ENCODE results near the gene SRRM5. TPM values are rescaled to one million over a fixed set of nuclear protein-coding genes. Genes with fewer than 3 reads are reported as not detected.

The SRRM5 gene
- total and polyA plus RNA-seq, 2 of the 13 experiments (the other 11 are each of a cell fraction or from before 2014, with no cell fraction given) = 0.11 to 0.16 TPM

DNA sequence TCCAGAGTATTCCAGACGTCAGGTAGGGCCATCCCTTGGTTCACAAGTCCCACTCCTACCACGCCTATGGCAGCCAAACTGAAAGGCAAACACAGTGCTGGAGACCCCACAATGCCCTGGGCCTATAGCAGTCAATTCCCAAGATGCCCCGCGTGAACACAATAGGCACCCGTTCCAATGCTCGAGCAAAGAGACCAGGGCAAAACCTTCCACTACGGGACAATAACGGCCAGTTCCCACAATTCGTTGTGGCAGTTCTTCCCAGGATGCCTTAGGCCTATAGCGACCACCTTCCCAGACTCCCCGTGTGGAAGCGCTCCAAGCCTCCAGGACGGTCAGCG lies 7.0 kb downstream of the SRRM5 start (continued):
- TF ChIP-seq KDM2A (CRISPR knock-in tag; IDR thresholded peaks at IDR 0.05; ENCODE audit: borderline replicate concordance, low read depth) (0 out of 2 replicates have a peak, but pooled peaks have one; percentile 10), NFYB (CRISPR knock-in tag; IDR thresholded peaks at IDR 0.05) (peak; percentile 3; the same call in 1 of the 2 replicates), ZNF605 (CRISPR knock-in tag; IDR thresholded peaks at IDR 0.05) (peak; percentile 77; the same call in 1 of the 2 replicates), MTF1 (CRISPR knock-in tag; IDR thresholded peaks at IDR 0.05) (no peak), CHD4 (IDR thresholded peaks at IDR 0.05; ENCODE audit: borderline replicate concordance, low read length) (peak; percentile 43; the same call in 1 of the 2 replicates), CREB1 (IDR thresholded peaks at IDR 0.05) (no peak), CREB1 (CRISPR knock-in tag; IDR thresholded peaks at IDR 0.05) (peak; percentile 65), ZMAT3 (CRISPR knock-in tag; conservative IDR thresholded peaks at IDR 0.05) (0 out of 2 replicates have a peak, but pooled peaks have one; percentile 15), ZKSCAN5 (CRISPR knock-in tag; IDR thresholded peaks at IDR 0.05) (no peak), SP140L (CRISPR knock-in tag; IDR thresholded peaks at IDR 0.05; ENCODE audit: borderline replicate concordance) (no peak)
- TF ChIP-seq, protein P1, sequence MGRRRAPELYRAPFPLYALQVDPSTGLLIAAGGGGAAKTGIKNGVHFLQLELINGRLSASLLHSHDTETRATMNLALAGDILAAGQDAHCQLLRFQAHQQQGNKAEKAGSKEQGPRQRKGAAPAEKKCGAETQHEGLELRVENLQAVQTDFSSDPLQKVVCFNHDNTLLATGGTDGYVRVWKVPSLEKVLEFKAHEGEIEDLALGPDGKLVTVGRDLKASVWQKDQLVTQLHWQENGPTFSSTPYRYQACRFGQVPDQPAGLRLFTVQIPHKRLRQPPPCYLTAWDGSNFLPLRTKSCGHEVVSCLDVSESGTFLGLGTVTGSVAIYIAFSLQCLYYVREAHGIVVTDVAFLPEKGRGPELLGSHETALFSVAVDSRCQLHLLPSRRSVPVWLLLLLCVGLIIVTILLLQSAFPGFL (CRISPR knock-in tag; IDR thresholded peaks at IDR 0.05) = no peak
- TF ChIP-seq, protein P2, sequence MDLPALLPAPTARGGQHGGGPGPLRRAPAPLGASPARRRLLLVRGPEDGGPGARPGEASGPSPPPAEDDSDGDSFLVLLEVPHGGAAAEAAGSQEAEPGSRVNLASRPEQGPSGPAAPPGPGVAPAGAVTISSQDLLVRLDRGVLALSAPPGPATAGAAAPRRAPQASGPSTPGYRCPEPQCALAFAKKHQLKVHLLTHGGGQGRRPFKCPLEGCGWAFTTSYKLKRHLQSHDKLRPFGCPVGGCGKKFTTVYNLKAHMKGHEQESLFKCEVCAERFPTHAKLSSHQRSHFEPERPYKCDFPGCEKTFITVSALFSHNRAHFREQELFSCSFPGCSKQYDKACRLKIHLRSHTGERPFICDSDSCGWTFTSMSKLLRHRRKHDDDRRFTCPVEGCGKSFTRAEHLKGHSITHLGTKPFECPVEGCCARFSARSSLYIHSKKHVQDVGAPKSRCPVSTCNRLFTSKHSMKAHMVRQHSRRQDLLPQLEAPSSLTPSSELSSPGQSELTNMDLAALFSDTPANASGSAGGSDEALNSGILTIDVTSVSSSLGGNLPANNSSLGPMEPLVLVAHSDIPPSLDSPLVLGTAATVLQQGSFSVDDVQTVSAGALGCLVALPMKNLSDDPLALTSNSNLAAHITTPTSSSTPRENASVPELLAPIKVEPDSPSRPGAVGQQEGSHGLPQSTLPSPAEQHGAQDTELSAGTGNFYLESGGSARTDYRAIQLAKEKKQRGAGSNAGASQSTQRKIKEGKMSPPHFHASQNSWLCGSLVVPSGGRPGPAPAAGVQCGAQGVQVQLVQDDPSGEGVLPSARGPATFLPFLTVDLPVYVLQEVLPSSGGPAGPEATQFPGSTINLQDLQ (CRISPR knock-in tag; IDR thresholded peaks at IDR 0.05) = no peak
- TF ChIP-seq, protein P3, sequence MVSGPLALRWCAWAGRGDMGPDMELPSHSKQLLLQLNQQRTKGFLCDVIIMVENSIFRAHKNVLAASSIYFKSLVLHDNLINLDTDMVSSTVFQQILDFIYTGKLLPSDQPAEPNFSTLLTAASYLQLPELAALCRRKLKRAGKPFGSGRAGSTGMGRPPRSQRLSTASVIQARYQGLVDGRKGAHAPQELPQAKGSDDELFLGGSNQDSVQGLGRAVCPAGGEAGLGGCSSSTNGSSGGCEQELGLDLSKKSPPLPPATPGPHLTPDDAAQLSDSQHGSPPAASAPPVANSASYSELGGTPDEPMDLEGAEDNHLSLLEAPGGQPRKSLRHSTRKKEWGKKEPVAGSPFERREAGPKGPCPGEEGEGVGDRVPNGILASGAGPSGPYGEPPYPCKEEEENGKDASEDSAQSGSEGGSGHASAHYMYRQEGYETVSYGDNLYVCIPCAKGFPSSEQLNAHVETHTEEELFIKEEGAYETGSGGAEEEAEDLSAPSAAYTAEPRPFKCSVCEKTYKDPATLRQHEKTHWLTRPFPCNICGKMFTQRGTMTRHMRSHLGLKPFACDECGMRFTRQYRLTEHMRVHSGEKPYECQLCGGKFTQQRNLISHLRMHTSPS (CRISPR knock-in tag; IDR thresholded peaks at IDR 0.05; ENCODE audit: low read depth) = no peak; the same call in 1 of the 2 replicates
- TF ChIP-seq, protein P4, sequence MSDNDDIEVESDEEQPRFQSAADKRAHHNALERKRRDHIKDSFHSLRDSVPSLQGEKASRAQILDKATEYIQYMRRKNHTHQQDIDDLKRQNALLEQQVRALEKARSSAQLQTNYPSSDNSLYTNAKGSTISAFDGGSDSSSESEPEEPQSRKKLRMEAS (IDR thresholded peaks at IDR 0.05) = peak; percentile 55; the same call in 1 of the 2 replicates
- TF ChIP-seq, protein P5, sequence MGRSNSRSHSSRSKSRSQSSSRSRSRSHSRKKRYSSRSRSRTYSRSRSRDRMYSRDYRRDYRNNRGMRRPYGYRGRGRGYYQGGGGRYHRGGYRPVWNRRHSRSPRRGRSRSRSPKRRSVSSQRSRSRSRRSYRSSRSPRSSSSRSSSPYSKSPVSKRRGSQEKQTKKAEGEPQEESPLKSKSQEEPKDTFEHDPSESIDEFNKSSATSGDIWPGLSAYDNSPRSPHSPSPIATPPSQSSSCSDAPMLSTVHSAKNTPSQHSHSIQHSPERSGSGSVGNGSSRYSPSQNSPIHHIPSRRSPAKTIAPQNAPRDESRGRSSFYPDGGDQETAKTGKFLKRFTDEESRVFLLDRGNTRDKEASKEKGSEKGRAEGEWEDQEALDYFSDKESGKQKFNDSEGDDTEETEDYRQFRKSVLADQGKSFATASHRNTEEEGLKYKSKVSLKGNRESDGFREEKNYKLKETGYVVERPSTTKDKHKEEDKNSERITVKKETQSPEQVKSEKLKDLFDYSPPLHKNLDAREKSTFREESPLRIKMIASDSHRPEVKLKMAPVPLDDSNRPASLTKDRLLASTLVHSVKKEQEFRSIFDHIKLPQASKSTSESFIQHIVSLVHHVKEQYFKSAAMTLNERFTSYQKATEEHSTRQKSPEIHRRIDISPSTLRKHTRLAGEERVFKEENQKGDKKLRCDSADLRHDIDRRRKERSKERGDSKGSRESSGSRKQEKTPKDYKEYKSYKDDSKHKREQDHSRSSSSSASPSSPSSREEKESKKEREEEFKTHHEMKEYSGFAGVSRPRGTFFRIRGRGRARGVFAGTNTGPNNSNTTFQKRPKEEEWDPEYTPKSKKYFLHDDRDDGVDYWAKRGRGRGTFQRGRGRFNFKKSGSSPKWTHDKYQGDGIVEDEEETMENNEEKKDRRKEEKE (IDR thresholded peaks at IDR 0.05) = no peak
- TF ChIP-seq, protein P6, sequence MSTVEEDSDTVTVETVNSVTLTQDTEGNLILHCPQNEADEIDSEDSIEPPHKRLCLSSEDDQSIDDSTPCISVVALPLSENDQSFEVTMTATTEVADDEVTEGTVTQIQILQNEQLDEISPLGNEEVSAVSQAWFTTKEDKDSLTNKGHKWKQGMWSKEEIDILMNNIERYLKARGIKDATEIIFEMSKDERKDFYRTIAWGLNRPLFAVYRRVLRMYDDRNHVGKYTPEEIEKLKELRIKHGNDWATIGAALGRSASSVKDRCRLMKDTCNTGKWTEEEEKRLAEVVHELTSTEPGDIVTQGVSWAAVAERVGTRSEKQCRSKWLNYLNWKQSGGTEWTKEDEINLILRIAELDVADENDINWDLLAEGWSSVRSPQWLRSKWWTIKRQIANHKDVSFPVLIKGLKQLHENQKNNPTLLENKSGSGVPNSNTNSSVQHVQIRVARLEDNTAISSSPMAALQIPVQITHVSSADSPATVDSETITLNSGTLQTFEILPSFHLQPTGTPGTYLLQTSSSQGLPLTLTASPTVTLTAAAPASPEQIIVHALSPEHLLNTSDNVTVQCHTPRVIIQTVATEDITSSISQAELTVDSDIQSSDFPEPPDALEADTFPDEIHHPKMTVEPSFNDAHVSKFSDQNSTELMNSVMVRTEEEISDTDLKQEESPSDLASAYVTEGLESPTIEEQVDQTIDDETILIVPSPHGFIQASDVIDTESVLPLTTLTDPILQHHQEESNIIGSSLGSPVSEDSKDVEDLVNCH (CRISPR knock-in tag; IDR thresholded peaks at IDR 0.05) = peak; percentile 76; the same call in 1 of the 2 replicates
- TF ChIP-seq, protein P7, sequence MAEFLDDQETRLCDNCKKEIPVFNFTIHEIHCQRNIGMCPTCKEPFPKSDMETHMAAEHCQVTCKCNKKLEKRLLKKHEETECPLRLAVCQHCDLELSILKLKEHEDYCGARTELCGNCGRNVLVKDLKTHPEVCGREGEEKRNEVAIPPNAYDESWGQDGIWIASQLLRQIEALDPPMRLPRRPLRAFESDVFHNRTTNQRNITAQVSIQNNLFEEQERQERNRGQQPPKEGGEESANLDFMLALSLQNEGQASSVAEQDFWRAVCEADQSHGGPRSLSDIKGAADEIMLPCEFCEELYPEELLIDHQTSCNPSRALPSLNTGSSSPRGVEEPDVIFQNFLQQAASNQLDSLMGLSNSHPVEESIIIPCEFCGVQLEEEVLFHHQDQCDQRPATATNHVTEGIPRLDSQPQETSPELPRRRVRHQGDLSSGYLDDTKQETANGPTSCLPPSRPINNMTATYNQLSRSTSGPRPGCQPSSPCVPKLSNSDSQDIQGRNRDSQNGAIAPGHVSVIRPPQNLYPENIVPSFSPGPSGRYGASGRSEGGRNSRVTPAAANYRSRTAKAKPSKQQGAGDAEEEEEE (CRISPR knock-in tag; IDR thresholded peaks at IDR 0.05; ENCODE audit: borderline replicate concordance) = peak; percentile 22; the same call in 1 of the 2 replicates

Measured in HepG2 (cell line).